ENCODE results near the gene PXDN.

GRCh38 chr2:1683297-1683696, 61.0 kb downstream of the PXDN start:
- no peak for TF ChIP-seq CTCF (IDR thresholded peaks at IDR 0.05)
- TF ChIP-seq POLR2A (IDR thresholded peaks at IDR 0.05), result no peak

Measured in stomach (tissue), 4 donors.